Ovary (tissue), 9 donors: ENCODE measurements around the gene NPTXR. TPM values are rescaled to one million over a fixed set of nuclear protein-coding genes. Genes with fewer than 3 reads are reported as not detected.

Experiments used
- DNase-seq, 5 donors: peaks; one replicate each; pipeline ENCODE4 v3.0.0-alpha.2; 2019 to 2020
- H3K27ac ChIP-seq, 2 donors: fragments of 200-600 bp; one replicate each; pipeline versions ENCODE4 v1.5.1 to v1.8.0; 2019 to 2022
- H3K27me3 ChIP-seq: fragments of 200-600 bp; one replicate; pipeline ENCODE4 v1.8.0; 2022
- H3K36me3 ChIP-seq: fragments of 200-600 bp; sonication (generic); one replicate; pipeline ENCODE4 v1.5.1; 2019
- H3K4me1 ChIP-seq: one replicate; pipeline ENCODE4 v1.8.1; 2013; ENCODE audit warnings: mild to moderate bottlenecking, moderate library complexity; ENCODE audit not compliant: insufficient read depth
- H3K4me3 ChIP-seq: fragments of 200-600 bp; sonication (generic); one replicate; pipeline ENCODE4 v1.5.1; 2017
- H3K9me3 ChIP-seq, 2 donors: fragments of 200-600 bp in 1 of 2; sonication (generic) in 1 of 2; one replicate each; pipeline versions ENCODE4 v1.5.1 to v1.8.1; 2013 to 2019; ENCODE audit warnings: mild to moderate bottlenecking in 1 of 2, moderate library complexity in 1 of 2
- CTCF ChIP-seq, 3 donors: fragments of 450-650 bp in 2 of 3; fragments of 200-600 bp in 1 of 3; IDR thresholded peaks; one replicate each; pipeline versions ENCODE4 v1.5.1 to v1.8.0; 2016 to 2022; ENCODE audit warnings: antibody characterized with exemption in 3 of 3, mild to moderate bottlenecking in 1 of 3
- EP300 ChIP-seq: sonication (generic); formaldehyde crosslinking; IDR thresholded peaks from one replicate; pipeline ENCODE4 v1.6.1; 2017; ENCODE audit warnings: antibody characterized with exemption
- POLR2A ChIP-seq: fragments of 450-650 bp; IDR thresholded peaks from one replicate; pipeline ENCODE4 v1.6.1; 2017; ENCODE audit warnings: antibody characterized with exemption, mild to moderate bottlenecking, moderate library complexity
- WGBS, 3 donors: extraction: QIAGEN DNeasy Blood & Tissue Kit in 1 of 3; methylation state at CpG; one replicate each; pipeline versions ENCODE4 v1.1.5 to v1.1.7; 2013 to 2017; 5-methylcytosine and 5-hydroxymethylcytosine counted together
- intact Hi-C, 4 donors: fragments of 100-400 bp; cut with DNase I; formaldehyde crosslinking; loops; one replicate each; pipeline versions ENCODE4 v1.11.0 to v1.15.1; 2022 to 2023
- polyA plus RNA-seq, 2 donors: library from polyadenylated mRNA; stranded (reverse); fragments of 200-250 nt in 1 of 2; fragments of 350-450 nt in 1 of 2; fragmentation: Illumina TruSeq in 1 of 2; extraction: RNeasy Lipid Tissue Mini Kit (QIAGEN cat#74804) in 1 of 2; gene quantifications; one replicate each; pipeline ENCODE4 v1.2.3, GENCODE V29; 2013 to 2014
- total RNA-seq, 7 donors: library from RNA; depleted of rRNA in 2 of 7; stranded (reverse); fragments of >200 nt in 2 of 7; fragmentation: NEBNext Ultra II Directional in 3 of 7; extraction: Animal tissue kit (Norgen Biotek cat#: 25700) in 3 of 7; gene quantifications; one replicate each; pipeline versions ENCODE4 v1.1.0 to v1.2.4, GENCODE V29; 2016 to 2023
- donor health status: DM: no; HTN: no; CAD: no; lungs with moderate emphysema.
- donor health status: DM: no; HTN: no; CAD: no.
- donor health status: Bipolar disorder and iron deficiency.
- donor health status: DM: yes; HTN: yes; CAD: no.
- donor health status: DM: no; HTN: no; CAD: no.
- donor health status: DM: yes; HTN: yes; CAD: no.

NPTXR gene
- total and polyA plus RNA-seq, 9 donors, result 5.2 to 23.1 (median 14.9) TPM

GRCh38 chr22:38793317-38793716 is 50.5 kb downstream of the NPTXR start:
- Histone ChIP-seq H3K27me3 (no peaks in the 10 kb centered on the region), H3K36me3 (no peaks in the 10 kb centered on the region), H3K27ac (peak overlapping the region; percentile 45 to 74), H3K4me3 (peak overlapping the region; percentile 55), H3K4me1 (peaks cover 9% of the 10 kb centered on the region), H3K9me3 (no peaks in the 10 kb centered on the region)
- no peak for TF ChIP-seq POLR2A
- no peak for TF ChIP-seq CTCF (IDR thresholded peaks at IDR 0.05)
- TF ChIP-seq EP300, result no peak
- WGBS, 3 donors, result 12 to 17% (median 16%) methylated on average over 9 of the region's 9 CpGs
- DNase-seq, result no peak
- intact Hi-C loops, result no loop called here

GRCh38 chr22:38792833-38793232 is 51.0 kb downstream of the NPTXR start:
- WGBS, 3 donors, result 59 to 72% (median 65%) methylated on average over 4 of the region's 4 CpGs
- no peaks in the 10 kb centered on the region for H3K36me3 ChIP-seq
- TF ChIP-seq EP300 (no peak), POLR2A (no peak), CTCF (IDR thresholded peaks at IDR 0.05) (no peak)
- no peak for DNase-seq
- no peaks in the 10 kb centered on the region for H3K27me3 ChIP-seq
- H3K4me1 ChIP-seq, result peaks cover 14% of the 10 kb centered on the region
- intact Hi-C loops, result no loop called here
- H3K27ac ChIP-seq, result peak overlapping the region in 1 of 2 donors; percentile 74
- H3K9me3 ChIP-seq, result no peaks in the 10 kb centered on the region
- peak overlapping the region; percentile 55 for H3K4me3 ChIP-seq

- DNase-seq, result no peak
- peaks cover 27% of the 10 kb centered on the region for H3K4me1 ChIP-seq
Observed at GRCh38 chr22:38789606-38790005, 54.2 kb downstream of the NPTXR start.

GRCh38 chr22:38788846-38789245 is 55.0 kb downstream of the NPTXR start:
- Histone ChIP-seq H3K27ac (peak overlapping the region in 1 of 2 donors; percentile 93), H3K4me1 (peaks cover 27% of the 10 kb centered on the region), H3K36me3 (no peaks in the 10 kb centered on the region), H3K4me3 (no peak overlapping the region), H3K9me3 (no peaks in the 10 kb centered on the region), H3K27me3 (no peaks in the 10 kb centered on the region)
- DNase-seq, result no peak
- TF ChIP-seq CTCF (IDR thresholded peaks at IDR 0.05), result no peak
- no peak for TF ChIP-seq EP300
- TF ChIP-seq POLR2A, result no peak
- 28 to 34% (median 31%) methylated on average over 6 of the region's 6 CpGs for WGBS, 3 donors
- intact Hi-C loops, result loop anchor here in 2 of 4 donors (5.0 to 10.0 kb wide), 2 partner anchors 53 to 336 kb away; partner anchors contain the start of gene NPTXR (in 2 of the 2)

More at GRCh38 chr22:38789606-38790005, 54.2 kb downstream of the NPTXR start:
- intact Hi-C loops, result loop anchor here in 2 of 4 donors (5.0 to 10.0 kb wide), 2 partner anchors 53 to 335 kb away; partner anchors contain the start of gene NPTXR (in 2 of the 2)
- no peak overlapping the region for H3K27ac ChIP-seq
- no peaks in the 10 kb centered on the region for H3K27me3 ChIP-seq
- H3K36me3 ChIP-seq, result no peaks in the 10 kb centered on the region
- WGBS, 3 donors, result 76 to 82% (median 80%) methylated on average over 4 of the region's 4 CpGs
- H3K9me3 ChIP-seq, result no peaks in the 10 kb centered on the region
- TF ChIP-seq POLR2A, result no peak
- TF ChIP-seq EP300, result no peak
- no peak for TF ChIP-seq CTCF (IDR thresholded peaks at IDR 0.05)
- no peak overlapping the region for H3K4me3 ChIP-seq
